ENCODE data around the gene SLC4A4. TPM values are rescaled to one million over a fixed set of nuclear protein-coding genes. Genes with fewer than 3 reads are reported as not detected.

SLC4A4 gene
- total and polyA plus RNA-seq, 2 of the 13 experiments (the other 11 are each of a cell fraction or from before 2014, with no cell fraction given), result 0.01 TPM; not detected in 1

DNA sequence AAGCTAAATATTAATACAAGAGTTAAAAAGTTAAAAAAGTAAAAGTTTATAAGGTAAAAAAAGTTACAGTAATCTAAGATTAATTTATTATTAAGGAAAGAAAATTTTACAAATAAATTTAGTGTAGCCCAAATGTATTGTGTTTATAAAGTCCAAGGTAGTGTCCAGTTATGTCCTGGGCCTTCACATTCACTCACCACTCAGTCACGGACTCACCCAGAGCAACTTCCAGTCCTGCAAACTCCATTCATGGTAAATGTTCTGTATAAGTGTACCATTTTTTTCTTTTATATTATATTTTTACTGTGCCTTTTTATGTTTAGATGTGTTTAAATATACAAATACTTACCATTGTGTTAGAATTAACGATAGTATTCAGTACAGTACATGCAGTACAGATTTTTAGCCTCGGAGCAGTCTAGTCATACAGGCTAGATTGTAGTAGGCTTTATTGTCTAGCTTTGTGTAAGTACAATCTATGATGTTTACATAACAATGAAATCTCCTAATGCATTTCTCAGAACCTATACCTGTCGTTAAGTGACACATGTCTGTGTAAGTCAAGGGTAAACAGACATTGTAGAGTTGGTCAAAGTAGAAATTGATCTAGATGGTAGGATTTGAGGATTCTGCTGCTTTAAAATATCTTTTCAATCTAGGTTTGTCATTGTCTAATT is 247.4 kb downstream of the SLC4A4 start:
- no peak for DNase-seq (ENCODE audit: low spot score)
- POLR2A ChIA-PET, result no interaction called here
- no peak for ATAC-seq
- Histone ChIP-seq H3K27ac (ENCODE audit: extremely low read length, insufficient read depth, low read length) (no peak overlapping the region), H4K20me1 (ENCODE audit: insufficient read depth, low read length) (no peaks in the 10 kb centered on the region), H3K27me3 (ENCODE audit: control insufficient read depth in 1 of 2, insufficient read depth in 2 of 2, low read length in 2 of 2) (no peaks in the 10 kb centered on the region), H3K36me3 (replicated peaks in 1 of 2; ENCODE audit: control insufficient read depth in 1 of 2, insufficient read depth in 2 of 2, low read length in 2 of 2) (no peaks in the 10 kb centered on the region), H3K4me2 (ENCODE audit: low read depth, low read length) (no peak overlapping the region), H3K79me2 (ENCODE audit: insufficient read depth, low read length) (no peaks in the 10 kb centered on the region), H3K4me3 (replicated peaks in 1 of 3; ENCODE audit: insufficient read depth in 1 of 3, low read depth in 2 of 3, low read length in 3 of 3) (no peak overlapping the region), H2AFZ (ENCODE audit: low read length) (no peak overlapping the region), H3K9ac (ENCODE audit: insufficient read depth, low read depth, low read length) (no peak overlapping the region), H3K9me3 (ENCODE audit: low read length) (no peaks in the 10 kb centered on the region; the same call in 1 of the 2 replicates), H3K4me1 (ENCODE audit: insufficient read depth, low read length) (no peaks in the 10 kb centered on the region)
- intact Hi-C loops (cut with micrococcal nuclease; ENCODE audit: unreplicated experiment) (no loop called here), in situ Hi-C loops (cut with HindIII; ENCODE audit: extremely low pct_ligation_motif_present, low pct_unique_long_range_greater_than_20kb) (no loop called here)
- FAIRE-seq, result no peak
- CTCF ChIA-PET (ENCODE audit: low intra/inter-chr PET ratio, low total read pairs), result no interaction called here
- 23% methylated on average over 4 of the region's 4 CpGs for WGBS (ENCODE audit: low lambda C conversion rate)
- BruUV-seq (replicated peaks), result no TSS peak
- TF ChIP-seq ERF (CRISPR knock-in tag; IDR thresholded peaks at IDR 0.05) (no peak), RELA (CRISPR knock-in tag; IDR thresholded peaks at IDR 0.05) (no peak), PCBP2 (optimal IDR thresholded peaks at IDR 0.05; ENCODE audit: low read depth, low read length, poor library complexity, severe bottlenecking) (no peak), HNF4G (IDR thresholded peaks at IDR 0.05; ENCODE audit: borderline replicate concordance, low read depth, low read length) (no peak), HNF4G (CRISPR knock-in tag; IDR thresholded peaks at IDR 0.05; ENCODE audit: borderline replicate concordance, low read depth) (no peak), SAFB2 (CRISPR knock-in tag; IDR thresholded peaks at IDR 0.05; ENCODE audit: borderline replicate concordance, low read depth) (no peak), ZNF496 (CRISPR knock-in tag; IDR thresholded peaks at IDR 0.05; ENCODE audit: insufficient replicate concordance) (no peak), MAFK (conservative IDR thresholded peaks at IDR 0.05 in 1 of 2, IDR thresholded peaks at IDR 0.05 in 1 of 2; ENCODE audit: low read length in 2 of 2) (no peak), RORA (CRISPR knock-in tag; IDR thresholded peaks at IDR 0.05) (no peak)
- TF ChIP-seq, protein P1, sequence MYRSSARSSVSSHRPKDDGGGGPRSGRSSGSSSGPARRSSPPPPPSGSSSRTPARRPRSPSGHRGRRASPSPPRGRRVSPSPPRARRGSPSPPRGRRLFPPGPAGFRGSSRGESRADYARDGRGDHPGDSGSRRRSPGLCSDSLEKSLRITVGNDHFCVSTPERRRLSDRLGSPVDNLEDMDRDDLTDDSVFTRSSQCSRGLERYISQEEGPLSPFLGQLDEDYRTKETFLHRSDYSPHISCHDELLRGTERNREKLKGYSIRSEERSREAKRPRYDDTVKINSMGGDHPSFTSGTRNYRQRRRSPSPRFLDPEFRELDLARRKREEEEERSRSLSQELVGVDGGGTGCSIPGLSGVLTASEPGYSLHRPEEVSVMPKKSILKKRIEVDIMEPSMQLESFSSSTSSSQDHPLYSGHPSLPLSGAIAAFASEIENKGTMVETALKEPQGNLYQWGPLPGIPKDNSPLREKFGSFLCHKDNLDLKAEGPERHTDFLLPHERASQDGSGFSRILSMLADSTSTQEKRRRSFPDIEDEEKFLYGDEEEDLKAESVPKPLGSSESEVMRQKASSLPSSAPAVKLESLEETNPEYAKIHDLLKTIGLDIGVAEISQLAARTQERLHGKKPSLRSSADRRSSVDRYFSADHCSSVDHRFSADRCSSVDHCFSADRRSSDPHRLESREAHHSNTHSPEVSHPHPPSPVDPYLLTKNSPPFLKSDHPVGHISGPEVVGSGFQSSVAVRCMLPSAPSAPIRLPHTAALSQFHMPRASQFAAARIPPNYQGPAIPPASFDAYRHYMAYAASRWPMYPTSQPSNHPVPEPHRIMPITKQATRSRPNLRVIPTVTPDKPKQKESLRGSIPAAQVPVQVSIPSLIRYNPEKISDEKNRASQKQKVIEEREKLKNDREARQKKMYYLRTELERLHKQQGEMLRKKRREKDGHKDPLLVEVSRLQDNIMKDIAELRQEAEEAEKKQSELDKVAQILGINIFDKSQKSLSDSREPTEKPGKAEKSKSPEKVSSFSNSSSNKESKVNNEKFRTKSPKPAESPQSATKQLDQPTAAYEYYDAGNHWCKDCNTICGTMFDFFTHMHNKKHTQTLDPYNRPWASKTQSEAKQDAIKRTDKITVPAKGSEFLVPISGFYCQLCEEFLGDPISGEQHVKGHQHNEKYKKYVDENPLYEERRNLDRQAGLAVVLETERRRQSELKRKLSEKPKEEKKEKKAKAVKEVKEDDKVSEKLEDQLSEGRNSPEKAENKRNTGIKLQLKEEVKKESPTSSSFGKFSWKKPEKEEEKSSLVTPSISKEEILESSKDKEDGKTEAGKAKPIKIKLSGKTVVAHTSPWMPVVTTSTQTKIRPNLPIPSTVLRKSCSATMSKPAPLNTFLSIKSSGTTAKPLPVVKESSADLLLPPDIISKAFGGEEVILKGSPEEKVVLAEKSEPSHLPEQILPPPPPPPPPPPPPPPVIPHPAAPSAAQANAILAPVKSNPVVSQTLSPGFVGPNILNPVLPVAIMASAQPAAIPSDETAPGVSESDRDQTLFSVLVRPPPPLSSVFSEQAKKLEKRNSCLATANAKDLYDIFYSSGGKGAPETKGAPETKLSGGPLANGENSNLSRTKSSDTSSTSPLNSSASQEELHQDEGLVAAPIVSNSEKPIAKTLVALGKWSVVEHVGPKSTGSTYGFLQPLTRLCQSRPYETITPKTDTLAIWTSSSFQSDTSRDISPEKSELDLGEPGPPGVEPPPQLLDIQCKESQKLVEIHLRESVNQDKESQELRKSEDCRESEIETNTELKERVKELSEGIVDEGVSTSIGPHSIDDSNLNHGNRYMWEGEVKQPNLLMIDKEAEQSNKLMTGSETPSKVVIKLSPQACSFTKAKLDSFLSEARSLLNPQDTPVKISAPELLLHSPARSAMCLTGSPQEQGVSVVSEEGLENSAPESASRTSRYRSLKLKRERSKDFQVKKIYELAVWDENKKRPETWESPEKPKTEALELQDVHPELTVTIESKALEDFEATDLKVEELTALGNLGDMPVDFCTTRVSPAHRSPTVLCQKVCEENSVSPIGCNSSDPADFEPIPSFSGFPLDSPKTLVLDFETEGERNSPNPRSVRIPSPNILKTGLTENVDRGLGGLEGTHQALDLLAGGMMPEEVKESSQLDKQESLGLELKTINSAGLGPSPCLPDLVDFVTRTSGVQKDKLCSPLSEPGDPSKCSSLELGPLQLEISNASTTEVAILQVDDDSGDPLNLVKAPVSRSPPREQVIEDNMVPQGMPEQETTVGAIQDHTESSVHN (CRISPR knock-in tag; IDR thresholded peaks at IDR 0.05), result no peak
- TF ChIP-seq, protein P2, sequence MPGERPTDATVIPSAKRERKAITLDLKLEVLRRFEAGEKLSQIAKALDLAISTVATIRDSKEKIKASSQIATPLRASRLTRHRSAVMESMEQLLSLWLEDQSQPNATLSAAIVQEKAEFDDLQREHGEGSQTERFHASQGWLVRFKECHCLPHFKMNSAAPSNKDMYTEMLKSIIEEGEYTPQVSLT (CRISPR knock-in tag; IDR thresholded peaks at IDR 0.05; ENCODE audit: borderline replicate concordance, low read depth), result no peak
- TF ChIP-seq, protein P3, sequence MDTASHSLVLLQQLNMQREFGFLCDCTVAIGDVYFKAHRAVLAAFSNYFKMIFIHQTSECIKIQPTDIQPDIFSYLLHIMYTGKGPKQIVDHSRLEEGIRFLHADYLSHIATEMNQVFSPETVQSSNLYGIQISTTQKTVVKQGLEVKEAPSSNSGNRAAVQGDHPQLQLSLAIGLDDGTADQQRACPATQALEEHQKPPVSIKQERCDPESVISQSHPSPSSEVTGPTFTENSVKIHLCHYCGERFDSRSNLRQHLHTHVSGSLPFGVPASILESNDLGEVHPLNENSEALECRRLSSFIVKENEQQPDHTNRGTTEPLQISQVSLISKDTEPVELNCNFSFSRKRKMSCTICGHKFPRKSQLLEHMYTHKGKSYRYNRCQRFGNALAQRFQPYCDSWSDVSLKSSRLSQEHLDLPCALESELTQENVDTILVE (CRISPR knock-in tag; IDR thresholded peaks at IDR 0.05), result no peak

All from HepG2 (cell line).